ENCODE data around the gene LETM1. TPM values are rescaled to one million over a fixed set of nuclear protein-coding genes. Genes with fewer than 3 reads are reported as not detected.
A peak's percentile ranks its signal among the peaks of the same experiment; 100 is the strongest.

Gene LETM1
- 45.2 TPM for polyA plus RNA-seq (2012; ENCODE audit: insufficient read length, low read depth)

DNA sequence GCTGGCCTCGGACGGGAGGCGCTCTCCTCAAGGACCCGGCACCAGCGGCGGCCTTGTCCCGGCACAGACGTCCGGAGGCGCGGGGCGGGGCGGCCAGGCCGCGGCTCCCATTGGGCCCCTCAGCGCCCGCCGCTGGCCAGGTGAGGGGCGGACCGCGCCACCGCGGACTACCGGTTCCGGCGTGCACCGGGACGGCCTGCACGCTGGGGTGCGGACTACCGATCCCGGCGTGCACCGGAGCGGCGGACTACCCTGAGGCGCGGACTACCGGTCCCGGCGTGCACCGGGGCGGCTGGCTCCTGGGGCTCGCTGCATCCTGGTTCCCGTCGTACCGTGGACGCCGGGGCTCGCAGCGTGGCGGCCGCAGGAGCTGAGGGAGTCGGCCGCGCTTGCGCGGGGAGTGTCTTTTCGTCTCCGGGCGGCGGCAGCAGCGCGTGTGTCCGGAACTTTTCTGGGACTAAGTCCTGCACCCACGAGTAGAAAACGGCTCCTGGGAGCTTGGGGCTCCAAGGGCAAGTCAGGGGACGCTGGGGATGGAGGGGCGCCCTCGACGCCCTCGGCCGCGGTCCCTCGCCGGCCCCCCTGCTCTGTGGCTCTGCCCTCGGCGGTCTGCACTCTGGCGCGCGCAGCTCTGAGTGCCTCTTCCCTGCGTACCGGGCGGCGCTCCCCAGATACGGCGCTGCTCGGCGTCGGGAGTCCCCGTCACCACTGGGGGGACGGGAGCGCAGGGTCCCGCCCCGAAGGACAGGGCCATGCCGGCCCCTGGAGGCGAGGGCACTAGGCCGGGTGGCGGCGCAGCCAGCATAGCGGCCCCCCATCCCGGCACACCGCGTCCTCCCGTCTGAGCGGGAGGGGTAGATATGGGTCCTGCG is at the start of gene LETM1:
Gene LETM1 (minus strand): TSS at position 86 of the 872 bp plus-strand sequence. CDS start 206 bp downstream, outside the sequence.
- TF ChIP-seq TAF1 (IDR thresholded peaks at IDR 0.05; ENCODE audit: borderline replicate concordance, insufficient read depth, low read length) (peak; percentile 50; the same call in 1 of the 2 replicates), FOXP2 (optimal IDR thresholded peaks at IDR 0.05; ENCODE audit: borderline replicate concordance, extremely low read depth, extremely low read length, insufficient read depth) (no peak), POLR2AphosphoS5 (IDR thresholded peaks at IDR 0.05; ENCODE audit: low read depth, low read length) (peak; percentile 83), SIN3A (IDR thresholded peaks at IDR 0.05; ENCODE audit: borderline replicate concordance, insufficient read depth, low read length) (peak; percentile 31; the same call in 1 of the 2 replicates)
- TF ChIP-seq, protein P1, sequence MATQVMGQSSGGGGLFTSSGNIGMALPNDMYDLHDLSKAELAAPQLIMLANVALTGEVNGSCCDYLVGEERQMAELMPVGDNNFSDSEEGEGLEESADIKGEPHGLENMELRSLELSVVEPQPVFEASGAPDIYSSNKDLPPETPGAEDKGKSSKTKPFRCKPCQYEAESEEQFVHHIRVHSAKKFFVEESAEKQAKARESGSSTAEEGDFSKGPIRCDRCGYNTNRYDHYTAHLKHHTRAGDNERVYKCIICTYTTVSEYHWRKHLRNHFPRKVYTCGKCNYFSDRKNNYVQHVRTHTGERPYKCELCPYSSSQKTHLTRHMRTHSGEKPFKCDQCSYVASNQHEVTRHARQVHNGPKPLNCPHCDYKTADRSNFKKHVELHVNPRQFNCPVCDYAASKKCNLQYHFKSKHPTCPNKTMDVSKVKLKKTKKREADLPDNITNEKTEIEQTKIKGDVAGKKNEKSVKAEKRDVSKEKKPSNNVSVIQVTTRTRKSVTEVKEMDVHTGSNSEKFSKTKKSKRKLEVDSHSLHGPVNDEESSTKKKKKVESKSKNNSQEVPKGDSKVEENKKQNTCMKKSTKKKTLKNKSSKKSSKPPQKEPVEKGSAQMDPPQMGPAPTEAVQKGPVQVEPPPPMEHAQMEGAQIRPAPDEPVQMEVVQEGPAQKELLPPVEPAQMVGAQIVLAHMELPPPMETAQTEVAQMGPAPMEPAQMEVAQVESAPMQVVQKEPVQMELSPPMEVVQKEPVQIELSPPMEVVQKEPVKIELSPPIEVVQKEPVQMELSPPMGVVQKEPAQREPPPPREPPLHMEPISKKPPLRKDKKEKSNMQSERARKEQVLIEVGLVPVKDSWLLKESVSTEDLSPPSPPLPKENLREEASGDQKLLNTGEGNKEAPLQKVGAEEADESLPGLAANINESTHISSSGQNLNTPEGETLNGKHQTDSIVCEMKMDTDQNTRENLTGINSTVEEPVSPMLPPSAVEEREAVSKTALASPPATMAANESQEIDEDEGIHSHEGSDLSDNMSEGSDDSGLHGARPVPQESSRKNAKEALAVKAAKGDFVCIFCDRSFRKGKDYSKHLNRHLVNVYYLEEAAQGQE (IDR thresholded peaks at IDR 0.05; ENCODE audit: insufficient read depth in 1 of 2, low read depth in 2 of 2, low read length in 2 of 2) = no peak

DNA sequence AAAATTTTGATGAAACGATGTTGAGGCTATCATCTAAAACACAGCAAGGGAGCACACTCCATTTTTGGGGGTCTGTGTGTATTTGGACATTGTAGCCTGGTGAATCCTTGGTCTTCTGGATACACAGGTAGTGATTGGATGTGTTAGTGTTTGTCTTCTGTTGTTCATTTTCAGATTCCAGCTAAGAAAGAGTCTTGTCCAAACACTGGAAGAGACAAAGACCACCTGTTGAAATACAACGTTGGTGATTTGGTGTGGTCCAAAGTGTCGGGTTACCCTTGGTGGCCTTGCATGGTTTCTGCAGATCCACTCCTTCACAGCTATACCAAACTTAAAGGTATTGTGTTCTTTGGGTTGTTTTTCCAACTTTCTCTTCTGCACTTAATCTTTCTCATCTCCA is 48.1 kb upstream of the LETM1 start:
- TF ChIP-seq POLR2AphosphoS5 (IDR thresholded peaks at IDR 0.05; ENCODE audit: low read depth, low read length) (no peak), SIN3A (IDR thresholded peaks at IDR 0.05; ENCODE audit: borderline replicate concordance, insufficient read depth, low read length) (no peak), FOXP2 (optimal IDR thresholded peaks at IDR 0.05; ENCODE audit: borderline replicate concordance, extremely low read depth, extremely low read length, insufficient read depth) (no peak), TAF1 (IDR thresholded peaks at IDR 0.05; ENCODE audit: borderline replicate concordance, insufficient read depth, low read length) (no peak)
- TF ChIP-seq, protein P1 (IDR thresholded peaks at IDR 0.05; ENCODE audit: insufficient read depth in 1 of 2, low read depth in 2 of 2, low read length in 2 of 2) = no peak

DNA sequence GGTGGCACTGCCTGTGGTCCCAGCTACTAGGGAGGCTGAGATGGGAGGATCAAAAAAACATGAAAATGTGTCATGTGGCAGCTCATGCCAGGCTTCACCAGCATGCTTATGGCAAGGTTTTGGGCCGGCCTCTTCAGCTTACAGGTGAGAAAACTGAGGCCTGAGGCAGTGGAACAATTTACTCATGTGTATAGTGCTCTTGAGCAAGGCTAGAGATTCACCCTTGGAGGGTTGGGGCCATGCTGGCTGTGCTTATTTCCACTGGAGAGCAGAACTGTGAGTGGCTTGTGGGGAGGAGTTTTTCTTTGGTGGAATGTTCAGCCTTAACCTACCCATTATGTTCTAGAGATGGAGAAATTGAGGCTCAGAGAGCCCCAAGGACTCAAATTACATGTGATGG is 47.1 kb upstream of the LETM1 start:
- TF ChIP-seq SIN3A (IDR thresholded peaks at IDR 0.05; ENCODE audit: borderline replicate concordance, insufficient read depth, low read length) = no peak
- TF ChIP-seq TAF1 (IDR thresholded peaks at IDR 0.05; ENCODE audit: borderline replicate concordance, insufficient read depth, low read length) = no peak
- TF ChIP-seq FOXP2 (optimal IDR thresholded peaks at IDR 0.05; ENCODE audit: borderline replicate concordance, extremely low read depth, extremely low read length, insufficient read depth) = no peak
- TF ChIP-seq, protein P1 (IDR thresholded peaks at IDR 0.05; ENCODE audit: insufficient read depth in 1 of 2, low read depth in 2 of 2, low read length in 2 of 2) = no peak
- no peak for TF ChIP-seq POLR2AphosphoS5 (IDR thresholded peaks at IDR 0.05; ENCODE audit: low read depth, low read length)

DNA sequence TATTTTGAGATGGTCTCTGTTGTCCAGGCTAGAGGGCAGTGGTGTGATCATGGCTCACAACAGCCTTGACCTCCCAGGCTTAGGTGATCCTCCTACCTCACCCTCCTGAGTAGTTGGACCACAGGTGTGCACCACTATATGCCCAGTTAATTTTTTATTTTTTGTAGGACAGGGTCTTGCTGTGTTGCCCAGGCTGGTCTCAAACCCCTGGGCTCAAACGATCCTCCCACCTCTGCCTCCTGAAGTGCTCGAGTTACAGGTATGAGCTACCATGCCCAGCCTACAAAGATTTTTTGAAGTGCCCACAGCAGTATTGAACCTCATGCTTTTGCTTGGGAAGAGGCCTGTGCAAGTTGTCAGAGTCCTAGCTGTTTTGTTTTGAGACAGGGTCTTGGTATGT is 46.3 kb upstream of the LETM1 start:
- TF ChIP-seq POLR2AphosphoS5 (IDR thresholded peaks at IDR 0.05; ENCODE audit: low read depth, low read length) = no peak
- TF ChIP-seq, protein P1 (IDR thresholded peaks at IDR 0.05; ENCODE audit: insufficient read depth in 1 of 2, low read depth in 2 of 2, low read length in 2 of 2) = no peak
- TF ChIP-seq TAF1 (IDR thresholded peaks at IDR 0.05; ENCODE audit: borderline replicate concordance, insufficient read depth, low read length) = no peak
- no peak for TF ChIP-seq SIN3A (IDR thresholded peaks at IDR 0.05; ENCODE audit: borderline replicate concordance, insufficient read depth, low read length)
- TF ChIP-seq FOXP2 (optimal IDR thresholded peaks at IDR 0.05; ENCODE audit: borderline replicate concordance, extremely low read depth, extremely low read length, insufficient read depth) = no peak

Data from PFSK-1 (cell line).